Gastroesophageal sphincter (tissue), 3 donors: Measurements from ENCODE around the gene HS6ST3.

Experiments
- POLR2A ChIP-seq, 2 donors: fragments of 450-650 bp; IDR thresholded peaks; one replicate each; pipeline ENCODE4 v1.6.1; 2017; ENCODE audit warnings: antibody characterized with exemption in 2 of 2, mild to moderate bottlenecking in 2 of 2, moderate library complexity in 1 of 2
- POLR2AphosphoS5 ChIP-seq: sonication (generic); formaldehyde crosslinking; IDR thresholded peaks from one replicate; pipeline ENCODE4 v1.6.1; 2017; ENCODE audit warnings: antibody characterized with exemption
- TF ChIP-seq, protein P1 (sequence below), 4 experiments: fragments of 200-600 bp in 2 of 4; fragments of 450-650 bp in 2 of 4; sonication (generic) in 1 of 4; IDR thresholded peaks; one replicate each; pipeline ENCODE4 v1.5.1; 2017 to 2019; ENCODE audit warnings: antibody characterized with exemption in 4 of 4, mild to moderate bottlenecking in 2 of 4, moderate library complexity in 2 of 4

- TF ChIP-seq, protein P1, sequence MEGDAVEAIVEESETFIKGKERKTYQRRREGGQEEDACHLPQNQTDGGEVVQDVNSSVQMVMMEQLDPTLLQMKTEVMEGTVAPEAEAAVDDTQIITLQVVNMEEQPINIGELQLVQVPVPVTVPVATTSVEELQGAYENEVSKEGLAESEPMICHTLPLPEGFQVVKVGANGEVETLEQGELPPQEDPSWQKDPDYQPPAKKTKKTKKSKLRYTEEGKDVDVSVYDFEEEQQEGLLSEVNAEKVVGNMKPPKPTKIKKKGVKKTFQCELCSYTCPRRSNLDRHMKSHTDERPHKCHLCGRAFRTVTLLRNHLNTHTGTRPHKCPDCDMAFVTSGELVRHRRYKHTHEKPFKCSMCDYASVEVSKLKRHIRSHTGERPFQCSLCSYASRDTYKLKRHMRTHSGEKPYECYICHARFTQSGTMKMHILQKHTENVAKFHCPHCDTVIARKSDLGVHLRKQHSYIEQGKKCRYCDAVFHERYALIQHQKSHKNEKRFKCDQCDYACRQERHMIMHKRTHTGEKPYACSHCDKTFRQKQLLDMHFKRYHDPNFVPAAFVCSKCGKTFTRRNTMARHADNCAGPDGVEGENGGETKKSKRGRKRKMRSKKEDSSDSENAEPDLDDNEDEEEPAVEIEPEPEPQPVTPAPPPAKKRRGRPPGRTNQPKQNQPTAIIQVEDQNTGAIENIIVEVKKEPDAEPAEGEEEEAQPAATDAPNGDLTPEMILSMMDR (IDR thresholded peaks at IDR 0.05) = no peak
- TF ChIP-seq POLR2AphosphoS5 (no peak), POLR2A (IDR thresholded peaks at IDR 0.05) (no peak)
These were observed 547.1 kb downstream of the HS6ST3 start for GRCh38 chr13:96637039-96637438.
